Measurements from ENCODE around the gene ARHGEF9. TPM values are rescaled to one million over a fixed set of nuclear protein-coding genes. Genes with fewer than 3 reads are reported as not detected.
"Not testable (repeated sequence)": the region's sequence is repeated elsewhere in the genome, so short reads cannot be mapped to it uniquely, and the experiment has no call there.

ARHGEF9 gene
- total and polyA plus RNA-seq, 12 donors, result 13.8 to 54.4 (median 28.3) TPM

DNA sequence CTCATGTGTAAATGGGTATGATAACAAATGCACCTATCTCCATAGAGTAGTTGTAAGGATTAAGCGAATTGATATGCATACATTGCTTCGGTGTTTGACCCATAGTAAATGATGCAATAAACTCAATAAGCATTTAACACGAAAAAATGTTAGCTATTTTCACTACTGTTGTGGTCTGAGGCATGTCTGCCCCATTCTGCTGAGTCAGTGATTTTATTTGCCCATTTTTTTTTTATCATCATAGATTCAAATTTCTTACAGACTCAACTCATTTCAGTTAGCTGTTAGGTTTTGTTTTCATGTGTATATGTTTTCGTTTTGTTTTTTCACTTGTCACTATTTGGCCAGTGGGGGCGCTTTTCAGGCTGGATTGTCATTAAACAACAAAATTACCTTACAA is 27.8 kb upstream of the ARHGEF9 start:
- no peaks in the 10 kb centered on the region for H3K9me3 ChIP-seq (replicated peaks in 1 of 3)
- TF ChIP-seq, protein P1, sequence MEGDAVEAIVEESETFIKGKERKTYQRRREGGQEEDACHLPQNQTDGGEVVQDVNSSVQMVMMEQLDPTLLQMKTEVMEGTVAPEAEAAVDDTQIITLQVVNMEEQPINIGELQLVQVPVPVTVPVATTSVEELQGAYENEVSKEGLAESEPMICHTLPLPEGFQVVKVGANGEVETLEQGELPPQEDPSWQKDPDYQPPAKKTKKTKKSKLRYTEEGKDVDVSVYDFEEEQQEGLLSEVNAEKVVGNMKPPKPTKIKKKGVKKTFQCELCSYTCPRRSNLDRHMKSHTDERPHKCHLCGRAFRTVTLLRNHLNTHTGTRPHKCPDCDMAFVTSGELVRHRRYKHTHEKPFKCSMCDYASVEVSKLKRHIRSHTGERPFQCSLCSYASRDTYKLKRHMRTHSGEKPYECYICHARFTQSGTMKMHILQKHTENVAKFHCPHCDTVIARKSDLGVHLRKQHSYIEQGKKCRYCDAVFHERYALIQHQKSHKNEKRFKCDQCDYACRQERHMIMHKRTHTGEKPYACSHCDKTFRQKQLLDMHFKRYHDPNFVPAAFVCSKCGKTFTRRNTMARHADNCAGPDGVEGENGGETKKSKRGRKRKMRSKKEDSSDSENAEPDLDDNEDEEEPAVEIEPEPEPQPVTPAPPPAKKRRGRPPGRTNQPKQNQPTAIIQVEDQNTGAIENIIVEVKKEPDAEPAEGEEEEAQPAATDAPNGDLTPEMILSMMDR (IDR thresholded peaks at IDR 0.05), result no peak
- TF ChIP-seq POLR2A (IDR thresholded peaks at IDR 0.05), result no peak
- H3K4me1 ChIP-seq (replicated peaks in 1 of 2), result no peaks in the 10 kb centered on the region
- no peaks in the 10 kb centered on the region for H3K36me3 ChIP-seq (replicated peaks in 1 of 2)
- WGBS, 4 donors, result 67 to 92% (median 81%) methylated on average over 5 of the region's 5 CpGs
- intact Hi-C loops (cut with DNase I), result no loop called here
- H3K27me3 ChIP-seq, result no peaks in the 10 kb centered on the region
- H3K27ac ChIP-seq, result no peak overlapping the region
- no peak for DNase-seq
- no peak overlapping the region for H3K4me3 ChIP-seq

DNA sequence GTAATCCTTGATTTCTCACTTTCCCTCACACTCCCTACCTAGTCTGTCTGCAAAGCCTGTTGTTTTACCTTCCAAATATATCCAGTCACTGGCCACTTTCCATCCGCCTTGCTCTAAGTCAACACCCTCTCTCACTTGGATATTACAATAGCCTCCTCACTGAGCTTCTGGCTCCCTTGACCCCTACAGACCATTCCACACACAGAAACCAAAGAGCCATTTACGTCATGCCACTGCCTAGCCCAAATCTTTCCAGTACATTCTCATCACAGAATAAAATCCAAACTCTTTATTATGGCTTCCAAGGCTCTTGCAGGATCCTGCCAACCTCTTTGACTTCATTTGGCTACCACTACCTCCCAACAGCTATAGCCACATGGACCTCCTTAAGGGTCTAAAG is 25.7 kb upstream of the ARHGEF9 start:
- H3K4me3 ChIP-seq, result no peak overlapping the region
- H3K36me3 ChIP-seq (replicated peaks in 1 of 2), result no peaks in the 10 kb centered on the region
- 77 to 96% (median 89%) methylated on average over 2 of the region's 2 CpGs for WGBS, 4 donors
- no peak for DNase-seq
- intact Hi-C loops (cut with DNase I), result no loop called here
- H3K27me3 ChIP-seq, result no peaks in the 10 kb centered on the region
- H3K9me3 ChIP-seq (replicated peaks in 1 of 3), result no peaks in the 10 kb centered on the region
- no peak overlapping the region for H3K27ac ChIP-seq
- no peaks in the 10 kb centered on the region for H3K4me1 ChIP-seq (replicated peaks in 1 of 2)
- TF ChIP-seq POLR2A (IDR thresholded peaks at IDR 0.05), result no peak
- TF ChIP-seq, protein P1 (IDR thresholded peaks at IDR 0.05), result no peak

DNA sequence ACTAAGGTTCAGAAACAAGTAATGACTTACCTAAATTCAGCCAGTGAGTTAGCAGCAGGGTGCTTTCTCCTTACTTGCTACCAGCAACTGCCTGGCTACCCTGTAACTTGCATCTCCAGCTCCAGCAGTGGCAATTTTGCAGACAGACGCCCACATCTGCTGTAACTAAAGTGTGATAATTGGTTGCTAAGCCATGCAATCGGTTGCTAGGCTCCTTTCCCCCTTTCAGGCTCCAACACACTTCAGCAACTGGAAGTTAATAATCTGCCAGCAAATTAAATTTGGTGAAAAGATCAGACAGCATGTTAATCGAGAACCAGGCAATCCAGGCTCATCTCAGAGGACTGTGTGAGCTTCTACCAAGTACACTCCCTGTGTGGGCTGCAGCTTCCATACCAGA is 24.2 kb upstream of the ARHGEF9 start:
- DNase-seq, result peak in 1 of 7 donors; percentile 58
- H3K9me3 ChIP-seq (replicated peaks in 1 of 3), result no peaks in the 10 kb centered on the region
- WGBS, 4 donors, result 33 to 57% (median 42%) methylated on average over 1 to 3 of the region's 3 CpGs
- H3K4me1 ChIP-seq (replicated peaks in 1 of 2), result no peaks in the 10 kb centered on the region
- H3K27ac ChIP-seq, result no peak overlapping the region
- H3K27me3 ChIP-seq, result no peaks in the 10 kb centered on the region
- intact Hi-C loops (cut with DNase I), result no loop called here
- no peaks in the 10 kb centered on the region for H3K36me3 ChIP-seq (replicated peaks in 1 of 2)
- no peak overlapping the region for H3K4me3 ChIP-seq
- TF ChIP-seq, protein P1 (IDR thresholded peaks at IDR 0.05), result no peak
- no peak for TF ChIP-seq POLR2A (IDR thresholded peaks at IDR 0.05)

DNA sequence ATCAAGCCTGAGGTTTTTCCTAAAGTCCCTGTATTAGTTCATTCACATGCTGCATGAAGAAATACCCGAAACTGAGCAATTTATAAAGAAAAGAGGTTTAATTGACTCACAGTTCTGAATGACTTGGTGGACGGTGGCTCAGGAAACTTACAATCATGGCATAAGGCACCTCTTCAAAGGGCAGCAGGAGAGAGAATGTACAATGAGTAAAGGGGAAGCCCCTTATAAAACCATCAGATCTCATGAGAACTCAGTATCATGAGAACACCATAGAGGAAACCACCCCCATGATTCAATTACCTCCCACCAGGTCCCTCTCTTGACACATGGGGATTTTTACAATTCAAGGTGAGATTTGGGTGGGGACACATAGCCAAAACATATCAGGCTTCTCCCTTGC is 10.4 kb upstream of the ARHGEF9 start:
- intact Hi-C loops (cut with DNase I); DNase-seq; H3K36me3 ChIP-seq (replicated peaks in 1 of 2); H3K9me3 ChIP-seq (replicated peaks in 1 of 3); H3K27me3 ChIP-seq; H3K4me1 ChIP-seq (replicated peaks in 1 of 2); H3K27ac ChIP-seq; H3K4me3 ChIP-seq: not testable (repeated sequence)
- WGBS, 4 donors, result 65 to 94% (median 76%) methylated on average over 2 of the region's 2 CpGs

DNA sequence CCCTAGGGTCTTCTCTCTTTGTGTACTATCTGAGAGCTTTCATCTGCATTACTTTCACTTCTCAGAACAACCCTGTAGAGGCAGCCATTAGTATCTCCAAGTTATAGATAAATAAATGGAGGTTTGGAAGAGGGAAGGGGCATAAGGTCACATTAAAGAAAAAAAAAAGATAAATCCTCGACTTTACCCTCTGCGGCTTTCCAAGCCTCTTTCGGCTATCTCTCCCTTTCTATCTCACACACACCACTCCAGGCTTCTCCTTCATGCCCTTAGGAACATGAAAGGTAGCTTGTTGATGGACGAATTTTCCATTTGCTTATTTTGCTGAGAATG is 660 bp upstream of the ARHGEF9 start:
- no peak overlapping the region for H3K27ac ChIP-seq

More for the DNA sequence above, 660 bp upstream of the ARHGEF9 start:
- H3K9me3 ChIP-seq (replicated peaks in 1 of 3), result no peaks in the 10 kb centered on the region
- no peak for TF ChIP-seq POLR2A (IDR thresholded peaks at IDR 0.05)
- TF ChIP-seq, protein P1 (IDR thresholded peaks at IDR 0.05), result no peak
- H3K4me1 ChIP-seq (replicated peaks in 1 of 2), result no peaks in the 10 kb centered on the region
- H3K4me3 ChIP-seq, result peak overlapping the region in 1 of 4 donors; percentile 56
- intact Hi-C loops (cut with DNase I), result no loop called here
- peaks cover 7% of the 10 kb centered on the region for H3K27me3 ChIP-seq
- 53 to 75% (median 59%) methylated on average over 4 of the region's 4 CpGs for WGBS, 4 donors
- DNase-seq, result no peak
- H3K36me3 ChIP-seq (replicated peaks in 1 of 2), result no peaks in the 10 kb centered on the region

All from adrenal gland (tissue), 12 donors.